Heart left ventricle (tissue), 13 donors: ENCODE data around the gene ROBO1.

Experiments used
- POLR2A ChIP-seq, 2 donors: fragments of 450-650 bp; IDR thresholded peaks; one replicate each; pipeline ENCODE4 v1.6.1; 2017; ENCODE audit warnings: antibody characterized with exemption in 2 of 2, mild to moderate bottlenecking in 2 of 2, moderate library complexity in 2 of 2
- TF ChIP-seq, protein P1 (sequence below), 12 donors: fragments of 200-600 bp; sonication (generic) in 4 of 12; IDR thresholded peaks; one replicate each; pipeline versions ENCODE4 v1.5.0 to v1.8.0; 2018 to 2022; ENCODE audit warnings: antibody characterized with exemption in 12 of 12, mild to moderate bottlenecking in 5 of 12
- donor health status: ischemic (EF 13 %, LVEDD 7.1; RV severe dilation, severe dysfunction).
- donor health status: DM: no; HTN: yes; CAD: no.
- donor health status: DM: no; HTN: no; CAD: no.
- donor health status: ischemic (EF 25% LVEDD 6.9; RV normal size, moderate dysfunction).
- donor health status: ischemic (EF 25% LVEDD 5.7; RV mildly dilated, moderate dysfunction).
- donor health status: ischemic (EF 35%, LVEDD 5.7; RV mildly dilated, moderate dysfunction).
- donor health status: nonischemic (EF 11% LVEDD 7.7; RV severe dilation, severe dysfunction).
- donor health status: DM: yes; HTN: yes; CAD: no.
- donor health status: PGD.
- donor health status: ischemic (EF 29% LVEDD 5.4; RV normal size, mild dysfunction).
- donor health status: nonischemic (EF 23%, LVEDD 6.1; RV moderate dilation, normal function).

GRCh38 chr3:79253271-79253670, 514.5 kb downstream of the ROBO1 start:
- TF ChIP-seq, protein P1, sequence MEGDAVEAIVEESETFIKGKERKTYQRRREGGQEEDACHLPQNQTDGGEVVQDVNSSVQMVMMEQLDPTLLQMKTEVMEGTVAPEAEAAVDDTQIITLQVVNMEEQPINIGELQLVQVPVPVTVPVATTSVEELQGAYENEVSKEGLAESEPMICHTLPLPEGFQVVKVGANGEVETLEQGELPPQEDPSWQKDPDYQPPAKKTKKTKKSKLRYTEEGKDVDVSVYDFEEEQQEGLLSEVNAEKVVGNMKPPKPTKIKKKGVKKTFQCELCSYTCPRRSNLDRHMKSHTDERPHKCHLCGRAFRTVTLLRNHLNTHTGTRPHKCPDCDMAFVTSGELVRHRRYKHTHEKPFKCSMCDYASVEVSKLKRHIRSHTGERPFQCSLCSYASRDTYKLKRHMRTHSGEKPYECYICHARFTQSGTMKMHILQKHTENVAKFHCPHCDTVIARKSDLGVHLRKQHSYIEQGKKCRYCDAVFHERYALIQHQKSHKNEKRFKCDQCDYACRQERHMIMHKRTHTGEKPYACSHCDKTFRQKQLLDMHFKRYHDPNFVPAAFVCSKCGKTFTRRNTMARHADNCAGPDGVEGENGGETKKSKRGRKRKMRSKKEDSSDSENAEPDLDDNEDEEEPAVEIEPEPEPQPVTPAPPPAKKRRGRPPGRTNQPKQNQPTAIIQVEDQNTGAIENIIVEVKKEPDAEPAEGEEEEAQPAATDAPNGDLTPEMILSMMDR (IDR thresholded peaks at IDR 0.05) = no peak
- no peak for TF ChIP-seq POLR2A (IDR thresholded peaks at IDR 0.05)
